ENCODE results near the gene ITFG1.
A peak's percentile ranks its signal among the peaks of the same experiment; 100 is the strongest.
"Not testable (repeated sequence)": the region's sequence is repeated elsewhere in the genome, so short reads cannot be mapped to it uniquely, and the experiment has no call there.

ITFG1 gene

DNA sequence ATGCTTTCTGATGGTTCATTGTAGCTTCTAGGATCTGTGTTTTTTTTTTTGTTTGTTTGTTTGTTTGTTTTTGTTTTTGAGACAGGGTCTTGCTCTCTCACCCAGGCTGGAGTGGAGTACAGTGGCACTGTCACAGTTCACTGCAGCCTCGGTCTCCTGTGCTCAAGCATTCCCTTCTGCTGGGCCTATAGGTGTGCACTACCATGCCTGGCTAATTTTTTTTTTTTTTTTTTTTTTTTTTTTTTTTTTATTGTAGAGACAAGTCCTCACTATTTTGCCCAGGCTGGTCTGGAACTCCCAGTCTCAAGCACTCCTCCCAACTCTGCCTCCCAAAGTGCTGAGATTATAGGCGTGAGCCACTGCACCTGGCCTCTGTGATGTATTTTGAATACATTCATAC lies 12.1 kb upstream of the ITFG1 start:
- DNase-seq (ENCODE audit: low spot score), result not testable (repeated sequence)

GRCh38 chr16:47470810-47471209 lies 9.9 kb upstream of the ITFG1 start:
- DNase-seq (ENCODE audit: low spot score), result no peak

DNA sequence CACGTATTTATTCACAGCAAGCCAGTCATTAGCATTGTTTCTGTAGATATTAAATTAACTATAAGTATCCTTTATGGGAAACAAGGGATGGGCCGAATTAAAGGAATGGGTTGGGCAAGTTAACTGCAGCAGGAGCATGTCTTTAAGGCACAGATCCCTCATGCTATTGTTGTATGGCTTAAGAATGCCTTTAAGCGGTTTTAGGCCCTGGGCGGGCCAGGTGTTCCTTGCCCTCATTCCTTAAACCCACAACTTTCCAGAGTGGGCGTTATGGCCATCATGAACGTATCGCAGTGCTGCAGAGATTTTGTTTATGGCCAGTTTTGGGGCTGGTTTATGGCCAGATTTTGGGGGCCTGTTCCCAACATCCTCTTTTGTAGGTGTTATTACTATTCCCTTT lies 9.3 kb upstream of the ITFG1 start:
- DNase-seq (ENCODE audit: low spot score), result no peak

DNA sequence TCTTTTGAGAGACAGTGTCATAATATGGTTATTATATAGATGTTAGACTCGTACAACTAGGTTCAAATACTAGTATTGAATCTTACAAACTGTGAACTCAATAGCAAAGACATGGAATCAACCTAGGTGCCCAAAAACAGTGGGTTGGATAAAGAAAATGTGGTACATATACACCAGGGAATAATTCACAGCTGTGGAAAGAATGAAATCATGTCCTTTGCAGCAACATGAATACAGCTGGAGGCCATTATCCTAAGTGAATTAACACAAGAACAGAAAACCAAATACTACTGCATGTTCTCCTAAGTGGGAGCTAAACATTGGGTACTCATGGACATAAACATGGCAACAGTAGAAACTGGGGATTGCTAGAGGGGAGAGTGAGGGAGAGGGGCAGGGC lies 8.4 kb upstream of the ITFG1 start:
- no peak for DNase-seq (ENCODE audit: low spot score)

- DNase-seq (ENCODE audit: low spot score), result not testable (repeated sequence)
Observed at GRCh38 chr16:47468070-47468689, 7.3 kb upstream of the ITFG1 start.

- DNase-seq (ENCODE audit: low spot score), result no peak
Observed at GRCh38 chr16:47467501-47467900, 6.6 kb upstream of the ITFG1 start.

GRCh38 chr16:47465919-47466630 lies 5.2 kb upstream of the ITFG1 start:
- DNase-seq (ENCODE audit: low spot score), result no peak

- no peak for DNase-seq (ENCODE audit: low spot score)
Observed at GRCh38 chr16:47463771-47464624, 3.1 kb upstream of the ITFG1 start.

DNA sequence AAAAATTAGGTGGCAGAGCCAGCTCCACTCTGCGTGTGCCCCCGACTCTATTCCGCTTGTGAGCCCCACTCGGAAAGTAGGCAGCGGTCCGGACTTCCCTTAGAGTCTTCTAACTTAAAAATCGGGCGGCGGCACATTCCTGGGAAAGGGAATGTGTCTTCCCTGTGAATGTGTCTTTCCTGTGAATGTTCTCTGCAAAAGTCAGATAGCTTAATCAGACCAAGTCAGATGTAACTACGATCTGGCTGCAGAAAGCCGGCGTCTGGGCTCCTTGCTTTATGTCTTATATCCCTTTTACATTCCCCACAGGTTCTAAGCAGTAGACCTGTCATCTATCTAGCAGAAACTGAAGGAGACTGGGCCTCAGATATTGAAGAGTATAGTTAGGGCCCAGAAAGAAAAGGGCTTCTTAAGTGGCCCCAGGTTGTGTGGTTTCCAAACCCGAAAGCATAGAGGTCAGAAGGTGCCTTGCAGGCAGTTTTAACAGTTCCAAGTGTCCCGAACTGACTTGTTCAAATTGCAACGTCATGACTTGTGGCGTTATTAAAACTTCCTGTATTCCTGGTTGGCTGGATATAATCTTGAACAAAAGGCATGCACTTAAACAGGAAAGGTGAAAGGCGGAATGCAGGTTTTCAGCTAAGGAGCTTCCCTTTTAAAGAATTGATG lies 869 bp upstream of the ITFG1 start:
- DNase-seq (ENCODE audit: low spot score), result peak; percentile 9

- DNase-seq (ENCODE audit: low spot score), result no peak
Observed at GRCh38 chr16:47460359-47460710, 528 bp downstream of the ITFG1 start.

DNA sequence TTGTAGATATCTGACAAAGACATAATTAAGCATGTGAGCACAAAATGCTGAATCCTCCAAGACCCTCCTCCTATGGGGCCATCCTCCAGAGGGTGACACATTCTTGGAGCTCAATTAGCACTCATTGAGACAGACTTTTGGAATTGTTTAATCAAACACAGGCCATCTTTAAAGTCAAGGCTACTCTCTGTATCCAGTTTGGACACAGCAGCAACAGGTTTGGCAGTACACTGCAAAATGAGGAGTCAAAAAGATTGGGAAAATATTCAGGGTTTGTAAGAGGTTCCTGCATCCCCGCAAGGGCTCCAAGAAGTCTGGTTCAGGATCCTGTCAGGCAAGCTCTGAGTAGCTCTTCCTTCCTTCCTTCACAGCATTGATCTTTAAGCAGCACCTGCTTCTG lies 1.3 kb downstream of the ITFG1 start:
- DNase-seq (ENCODE audit: low spot score), result no peak

DNA sequence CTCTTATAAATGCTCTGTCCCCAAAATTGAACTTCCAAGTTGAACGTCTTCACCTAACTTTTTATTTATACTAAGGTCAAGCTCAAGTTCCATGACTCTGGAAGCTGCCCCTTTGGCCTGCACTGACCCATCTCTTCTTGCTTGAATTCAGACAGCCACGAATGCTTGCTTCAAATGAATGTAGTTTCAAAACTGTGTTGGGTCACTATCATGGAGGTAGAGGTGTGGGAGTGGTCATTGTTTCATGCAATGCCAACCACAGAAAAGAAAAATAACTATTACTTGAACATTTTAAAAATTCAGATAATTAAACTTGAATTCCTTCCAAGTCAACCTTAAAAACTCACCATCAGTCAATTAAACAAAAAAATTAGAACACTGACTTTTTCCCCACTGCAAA lies 2.5 kb downstream of the ITFG1 start:
- no peak for DNase-seq (ENCODE audit: low spot score)

- DNase-seq (ENCODE audit: low spot score), result no peak
Observed at GRCh38 chr16:47449788-47450187, 11.1 kb downstream of the ITFG1 start.

GRCh38 chr16:47448830-47449575 lies 11.9 kb downstream of the ITFG1 start:
- DNase-seq (ENCODE audit: low spot score), result no peak

DNA sequence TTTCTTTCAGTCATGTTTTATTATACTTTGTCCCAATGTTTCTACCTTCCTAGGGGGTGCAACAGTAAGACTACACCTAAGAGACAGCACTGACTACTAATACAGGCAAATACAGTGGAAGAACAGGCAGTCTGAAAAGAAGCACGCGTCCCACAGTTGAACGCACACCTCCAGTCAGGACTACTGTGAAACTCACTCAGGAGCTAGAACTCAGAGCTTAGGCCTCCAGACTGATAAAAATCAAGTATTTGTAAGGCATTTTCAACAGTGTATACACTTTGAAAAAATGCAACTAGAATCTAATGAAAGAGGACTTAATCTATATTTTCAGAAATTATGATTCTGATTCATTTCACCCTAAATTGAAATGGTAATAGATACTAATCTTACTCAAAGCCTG lies 14.4 kb downstream of the ITFG1 start:
- DNase-seq (ENCODE audit: low spot score), result no peak

GRCh38 chr16:47442884-47443283 lies 18.0 kb downstream of the ITFG1 start:
- DNase-seq (ENCODE audit: low spot score), result not testable (repeated sequence)

- DNase-seq (ENCODE audit: low spot score), result not testable (repeated sequence)
Observed at GRCh38 chr16:47440066-47440465, 20.8 kb downstream of the ITFG1 start.

- DNase-seq (ENCODE audit: low spot score), result not testable (repeated sequence)
Observed at GRCh38 chr16:47434274-47434673, 26.6 kb downstream of the ITFG1 start.

GRCh38 chr16:47431960-47432359 lies 28.9 kb downstream of the ITFG1 start:
- no peak for DNase-seq (ENCODE audit: low spot score)

- DNase-seq (ENCODE audit: low spot score), result no peak
Observed at GRCh38 chr16:47426806-47427205, 34.1 kb downstream of the ITFG1 start.

DNA sequence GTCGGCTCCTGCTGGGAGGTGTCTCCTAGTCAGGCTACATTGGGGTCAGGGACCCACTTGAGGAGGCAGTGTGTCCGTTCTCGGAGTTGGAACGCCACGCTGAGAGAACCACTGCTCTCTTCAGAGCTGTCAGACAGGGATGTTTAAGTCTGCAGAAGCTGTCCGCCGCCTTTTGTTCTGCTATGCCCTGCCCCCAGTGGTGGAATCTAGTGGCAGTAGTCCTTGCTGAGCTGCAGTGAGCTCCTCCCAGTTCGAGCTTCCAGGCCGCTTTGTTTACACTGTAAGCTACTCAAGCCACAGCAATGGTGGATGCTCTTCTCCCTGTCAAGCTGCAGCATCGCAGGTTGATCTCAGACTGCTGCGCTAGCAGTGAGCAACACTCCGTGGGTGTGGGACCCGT lies 36.0 kb downstream of the ITFG1 start:
- DNase-seq (ENCODE audit: low spot score), result no peak

- DNase-seq (ENCODE audit: low spot score), result no peak
Observed at GRCh38 chr16:47416869-47417268, 44.0 kb downstream of the ITFG1 start.
